ENCODE measurements around the gene DUS4L. TPM values are rescaled to one million over a fixed set of nuclear protein-coding genes. Genes with fewer than 3 reads are reported as not detected.

Gene DUS4L
- total and polyA plus RNA-seq, 8 donors, result 4.3 to 18.8 (median 15.7) TPM

- peak; percentile 67 to 94 (median 76) for DNase-seq
- Histone ChIP-seq H3K27me3 (no peaks in the 10 kb centered on the region), H3K36me3 (peaks cover 0 to 11% of the 10 kb centered on the region in 2 donors), H3K4me1 (peaks cover 0 to 42% of the 10 kb centered on the region in 2 donors), H3K9me3 (no peaks in the 10 kb centered on the region), H3K27ac (peak within 1 kb of the TSS; percentile 94 to 95), H3K4me3 (peak within 1 kb of the TSS; percentile 58 to 71)
- peak; percentile 94 for ATAC-seq
- TF ChIP-seq CTCF (IDR thresholded peaks at IDR 0.05), result peak in 1 of 2 donors; percentile 16
- intact Hi-C loops (cut with DNase I), result no loop called here
Observed at GRCh38 chr7:107579885-107580715, 16.3 kb downstream of the DUS4L start, which contains the start of gene BCAP29. Gene BCAP29 (plus strand): TSS chr7:107580246. CDS start chr7:107580773, 527 bp downstream.

- Histone ChIP-seq H3K27ac (peak overlapping the region; percentile 94 to 95), H3K4me3 (peak overlapping the region; percentile 58 to 71), H3K36me3 (peaks cover 0 to 19% of the 10 kb centered on the region in 2 donors), H3K27me3 (no peaks in the 10 kb centered on the region), H3K9me3 (no peaks in the 10 kb centered on the region), H3K4me1 (peaks cover 0 to 42% of the 10 kb centered on the region in 2 donors)
- no peak for TF ChIP-seq CTCF (IDR thresholded peaks at IDR 0.05)
- ATAC-seq (no peak), DNase-seq (no peak)
- intact Hi-C loops (cut with DNase I), result no loop called here
Observed at GRCh38 chr7:107580716-107581383, 17.1 kb downstream of the DUS4L start.

- peak overlapping the region; percentile 58 to 71 for H3K4me3 ChIP-seq
- ATAC-seq (no peak), DNase-seq (no peak)
- H3K36me3 ChIP-seq, result peaks cover 0 to 21% of the 10 kb centered on the region in 2 donors
- intact Hi-C loops (cut with DNase I), result no loop called here
- no peaks in the 10 kb centered on the region for H3K9me3 ChIP-seq
- no peaks in the 10 kb centered on the region for H3K27me3 ChIP-seq
- TF ChIP-seq CTCF (IDR thresholded peaks at IDR 0.05), result no peak
- peaks cover 0 to 42% of the 10 kb centered on the region in 2 donors for H3K4me1 ChIP-seq
- peak overlapping the region; percentile 42 to 95 for H3K27ac ChIP-seq
Observed at GRCh38 chr7:107581387-107582013, 17.7 kb downstream of the DUS4L start.

GRCh38 chr7:107582875-107583274 is 19.1 kb downstream of the DUS4L start:
- ATAC-seq, result peak; percentile 10
- Histone ChIP-seq H3K27ac (peak overlapping the region in 1 of 2 donors; percentile 42), H3K4me3 (peak overlapping the region in 1 of 2 donors; percentile 71), H3K36me3 (peaks cover 0 to 21% of the 10 kb centered on the region in 2 donors), H3K9me3 (no peaks in the 10 kb centered on the region), H3K4me1 (peaks cover 0 to 42% of the 10 kb centered on the region in 2 donors), H3K27me3 (no peaks in the 10 kb centered on the region)
- peak in 1 of 4 donors; percentile 14 for DNase-seq
- intact Hi-C loops (cut with DNase I), result no loop called here
- TF ChIP-seq CTCF (IDR thresholded peaks at IDR 0.05), result no peak
